Cardiac muscle cell (in vitro differentiated cells and primary cell): ENCODE measurements around the gene FOXO6. TPM values are rescaled to one million over a fixed set of nuclear protein-coding genes. Genes with fewer than 3 reads are reported as not detected.

Experiments
- DNase-seq, 2 donors: peaks; one replicate each; pipeline versions ENCODE4 v3.0.0 to v3.0.0-alpha.2; 2010 to 2017; ENCODE audit warnings: low read depth in 1 of 2, low spot score in 1 of 2
- H3K27ac ChIP-seq: fragments of 200-600 bp; sonication (generic); 2 replicates; pipeline ENCODE4 v1.5.1; 2016
- H3K27me3 ChIP-seq: fragments of 200-600 bp; sonication (generic); 2 replicates; pipeline ENCODE4 v1.6.0; 2016; ENCODE audit warnings: control low read depth
- H3K36me3 ChIP-seq: fragments of 200-600 bp; sonication (generic); 2 replicates; pipeline ENCODE4 v1.5.1; 2016; ENCODE audit warnings: control low read depth
- H3K4me1 ChIP-seq: fragments of 200-600 bp; sonication (generic); 2 replicates; pipeline ENCODE4 v1.8.1; 2017; ENCODE audit warnings: low read depth, mild to moderate bottlenecking, mixed run types
- H3K4me3 ChIP-seq: fragments of 200-600 bp; sonication (generic); 2 replicates; pipeline ENCODE4 v1.5.1; 2016; ENCODE audit warnings: mild to moderate bottlenecking
- H3K9me3 ChIP-seq: fragments of 200-600 bp; sonication (generic); 2 replicates; pipeline ENCODE4 v1.5.1; 2017; ENCODE audit warnings: low read depth, mild to moderate bottlenecking, control low read depth
- CTCF ChIP-seq: IDR thresholded peaks from 2 replicates; pipeline ENCODE4 v1.5.1; 2012; ENCODE audit warnings: low read depth, mild to moderate bottlenecking, low read length
- polyA plus RNA-seq: library from polyadenylated mRNA; unstranded; fragments of >200 nt; fragmentation: Nextera tagmentation; extraction: Ambion mirVana; gene quantifications from 2 replicates; pipeline ENCODE4 v1.2.1, GENCODE V29; 2016
- total RNA-seq: library from RNA; depleted of rRNA; stranded (reverse); fragments of >200 nt; gene quantifications from 2 replicates; pipeline ENCODE4 v1.2.3, GENCODE V29; 2016

The FOXO6 gene
- total and polyA plus RNA-seq, 2 experiments from 2014 or later: 10.7 to 18.2 TPM

GRCh38 chr1:41427916-41428737 is 66.9 kb downstream of the FOXO6 start:
- TF ChIP-seq CTCF: no peak
- H3K4me3 ChIP-seq: no peak overlapping the region
- H3K27me3 ChIP-seq: no peaks in the 10 kb centered on the region
- DNase-seq: no peak
- no peak overlapping the region for H3K27ac ChIP-seq
- no peaks in the 10 kb centered on the region for H3K4me1 ChIP-seq
- no peaks in the 10 kb centered on the region for H3K9me3 ChIP-seq
- no peaks in the 10 kb centered on the region for H3K36me3 ChIP-seq

DNA sequence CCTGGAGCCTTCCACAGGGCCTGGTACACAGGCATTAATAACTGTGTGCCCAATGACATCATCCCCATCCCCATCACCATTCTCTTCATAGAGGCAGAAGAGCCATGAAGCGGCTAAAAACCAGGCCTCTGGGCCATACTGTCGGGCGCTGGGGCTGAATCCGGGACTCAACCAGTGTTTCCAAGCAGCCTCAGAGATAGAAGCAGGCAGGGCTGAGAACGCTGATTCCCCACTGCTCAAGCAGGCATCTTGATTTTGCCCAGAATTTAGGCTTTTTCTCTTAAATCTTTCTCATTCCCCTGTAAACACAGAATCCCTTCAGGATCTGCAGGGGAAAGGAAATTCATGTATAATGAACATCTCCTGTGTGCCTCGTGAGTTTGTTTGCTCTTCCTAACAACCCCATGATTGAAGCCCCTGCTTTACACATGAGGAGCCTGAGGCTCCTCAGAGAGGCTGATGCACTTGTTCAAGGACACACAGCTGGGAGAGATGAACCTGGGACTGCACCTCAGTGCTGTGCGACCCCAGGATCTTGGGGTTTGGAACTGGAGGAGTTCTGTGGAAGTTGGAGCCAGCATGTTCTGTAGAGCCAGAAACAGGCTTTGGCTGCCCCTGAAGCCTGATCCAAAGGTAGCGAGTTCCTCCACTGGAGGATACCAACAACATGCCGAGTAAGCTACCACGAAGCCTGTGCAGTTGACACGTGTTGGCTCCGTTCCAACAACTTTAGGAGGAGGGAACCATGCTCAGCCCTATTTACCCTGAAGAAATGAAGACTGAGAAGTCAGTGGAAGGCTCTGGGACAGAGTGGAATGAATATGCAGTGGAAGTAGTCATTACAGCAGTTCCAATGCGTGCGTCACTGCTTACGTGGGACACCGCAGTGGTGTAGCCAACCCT is 67.8 kb downstream of the FOXO6 start:
- no peaks in the 10 kb centered on the region for H3K4me1 ChIP-seq
- H3K27me3 ChIP-seq: no peaks in the 10 kb centered on the region
- no peaks in the 10 kb centered on the region for H3K9me3 ChIP-seq
- no peak overlapping the region for H3K27ac ChIP-seq
- no peak for DNase-seq
- no peaks in the 10 kb centered on the region for H3K36me3 ChIP-seq
- H3K4me3 ChIP-seq: no peak overlapping the region
- TF ChIP-seq CTCF: no peak

DNA sequence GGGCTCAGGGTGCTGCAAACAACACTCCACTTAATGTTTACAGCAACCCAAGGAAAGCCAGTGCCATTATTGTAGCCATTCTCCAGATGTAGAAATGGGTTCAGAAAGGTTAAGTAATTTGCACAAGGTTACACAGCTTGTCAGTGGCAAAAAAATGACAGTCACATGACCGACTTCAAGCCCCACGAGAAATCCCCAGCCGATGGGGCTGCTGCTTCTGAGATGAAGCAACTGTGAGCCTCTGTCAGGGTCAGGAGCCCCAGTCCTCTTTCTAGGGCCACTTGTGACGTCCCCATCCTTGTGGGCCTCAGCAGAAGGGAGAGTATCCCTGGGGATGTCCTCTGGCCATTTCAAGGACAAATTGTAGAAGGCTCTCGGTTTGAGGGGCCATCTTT is 68.4 kb downstream of the FOXO6 start:
- no peaks in the 10 kb centered on the region for H3K4me1 ChIP-seq
- no peak for DNase-seq
- no peaks in the 10 kb centered on the region for H3K36me3 ChIP-seq
- H3K9me3 ChIP-seq: no peaks in the 10 kb centered on the region
- H3K27me3 ChIP-seq: no peaks in the 10 kb centered on the region
- no peak overlapping the region for H3K4me3 ChIP-seq
- no peak for TF ChIP-seq CTCF
- H3K27ac ChIP-seq: no peak overlapping the region

GRCh38 chr1:41430069-41430468 is 68.8 kb downstream of the FOXO6 start:
- DNase-seq: no peak
- no peak overlapping the region for H3K27ac ChIP-seq
- H3K9me3 ChIP-seq: no peaks in the 10 kb centered on the region
- no peak for TF ChIP-seq CTCF
- H3K4me3 ChIP-seq: no peak overlapping the region
- H3K36me3 ChIP-seq: no peaks in the 10 kb centered on the region
- no peaks in the 10 kb centered on the region for H3K4me1 ChIP-seq
- no peaks in the 10 kb centered on the region for H3K27me3 ChIP-seq

DNA sequence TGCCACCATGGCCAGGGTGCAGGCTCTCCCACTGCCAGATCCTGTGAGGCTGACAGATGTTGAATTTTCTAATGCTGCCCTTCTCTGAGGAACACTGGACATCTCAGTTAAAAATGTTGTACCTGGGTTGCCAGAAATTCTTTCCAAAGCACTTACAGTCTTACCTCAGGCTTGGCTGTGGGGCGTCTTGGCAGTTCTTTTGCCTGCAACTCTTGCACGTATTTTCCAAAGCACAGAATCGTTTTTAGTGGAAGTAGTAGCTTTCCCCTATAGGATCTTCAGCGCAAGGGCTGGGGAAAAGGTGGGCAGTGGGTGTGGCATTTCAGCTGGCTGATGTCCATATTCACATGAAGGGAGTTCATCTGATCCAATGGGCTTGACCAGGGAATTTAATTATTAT is 69.3 kb downstream of the FOXO6 start:
- Histone ChIP-seq H3K36me3 (no peaks in the 10 kb centered on the region), H3K27me3 (no peaks in the 10 kb centered on the region), H3K4me3 (no peak overlapping the region), H3K4me1 (peaks cover 3% of the 10 kb centered on the region), H3K27ac (no peak overlapping the region), H3K9me3 (no peaks in the 10 kb centered on the region)
- DNase-seq: no peak
- no peak for TF ChIP-seq CTCF
